Activated CD4-positive, CD25-positive, alpha-beta regulatory T cell treated with anti-CD3 and anti-CD28 coated beads, Interleukin-2, amount 50 U/mL, for 72 hours (primary cell): ENCODE data around the gene PNPLA7.
"Not testable (repeated sequence)": the region's sequence is repeated elsewhere in the genome, so short reads cannot be mapped to it uniquely, and the experiment has no call there.

ENCODE experiments used
- DNase-seq: peaks from one replicate; pipeline ENCODE4 v3.0.0; 2021

The PNPLA7 gene

GRCh38 chr9:137511758-137512463 is 38.3 kb downstream of the PNPLA7 start:
- no peak for DNase-seq

DNA sequence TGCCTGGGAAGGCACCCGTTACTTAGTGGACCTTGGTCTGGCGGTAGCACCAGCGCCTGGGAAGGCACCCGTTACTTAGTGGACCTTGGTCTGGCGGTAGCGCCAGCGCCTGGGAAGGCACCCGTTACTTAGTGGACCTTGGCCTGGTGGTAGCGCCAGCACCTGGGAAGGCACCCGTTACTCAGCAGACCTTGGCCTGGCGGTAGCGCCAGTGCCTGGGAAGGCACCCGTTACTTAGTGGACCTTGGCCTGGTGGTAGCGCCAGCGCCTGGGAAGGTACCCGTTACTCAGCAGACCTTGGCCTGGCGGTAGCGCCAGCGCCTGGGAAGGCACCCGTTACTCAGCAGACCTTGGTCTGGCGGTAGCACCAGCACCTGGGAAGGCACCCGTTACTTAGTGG is 39.1 kb downstream of the PNPLA7 start:
- DNase-seq = not testable (repeated sequence)

GRCh38 chr9:137509198-137509597 is 41.0 kb downstream of the PNPLA7 start:
- DNase-seq = no peak

- DNase-seq = no peak
Observed at GRCh38 chr9:137506702-137507171, 43.5 kb downstream of the PNPLA7 start.

DNA sequence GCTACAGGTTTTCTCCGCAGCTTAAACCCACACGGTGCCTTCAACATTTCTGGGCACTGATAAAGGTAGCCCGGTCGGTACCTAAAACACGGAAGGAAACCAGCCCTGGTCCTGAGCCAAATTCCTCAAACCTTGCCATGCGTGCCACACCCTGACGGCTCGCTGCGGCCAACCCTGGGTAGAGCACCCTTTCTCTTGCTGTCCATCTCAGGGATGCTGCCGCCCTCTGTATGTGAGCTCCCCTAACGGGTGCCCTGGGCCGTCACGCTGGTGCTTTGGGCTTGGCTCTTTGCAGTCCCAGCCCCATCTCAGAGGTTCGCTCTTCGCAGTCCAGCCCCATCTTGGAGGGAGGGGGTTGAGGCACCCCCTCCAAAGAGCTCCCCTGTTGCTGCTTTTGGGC is 43.9 kb downstream of the PNPLA7 start:
- no peak for DNase-seq

DNA sequence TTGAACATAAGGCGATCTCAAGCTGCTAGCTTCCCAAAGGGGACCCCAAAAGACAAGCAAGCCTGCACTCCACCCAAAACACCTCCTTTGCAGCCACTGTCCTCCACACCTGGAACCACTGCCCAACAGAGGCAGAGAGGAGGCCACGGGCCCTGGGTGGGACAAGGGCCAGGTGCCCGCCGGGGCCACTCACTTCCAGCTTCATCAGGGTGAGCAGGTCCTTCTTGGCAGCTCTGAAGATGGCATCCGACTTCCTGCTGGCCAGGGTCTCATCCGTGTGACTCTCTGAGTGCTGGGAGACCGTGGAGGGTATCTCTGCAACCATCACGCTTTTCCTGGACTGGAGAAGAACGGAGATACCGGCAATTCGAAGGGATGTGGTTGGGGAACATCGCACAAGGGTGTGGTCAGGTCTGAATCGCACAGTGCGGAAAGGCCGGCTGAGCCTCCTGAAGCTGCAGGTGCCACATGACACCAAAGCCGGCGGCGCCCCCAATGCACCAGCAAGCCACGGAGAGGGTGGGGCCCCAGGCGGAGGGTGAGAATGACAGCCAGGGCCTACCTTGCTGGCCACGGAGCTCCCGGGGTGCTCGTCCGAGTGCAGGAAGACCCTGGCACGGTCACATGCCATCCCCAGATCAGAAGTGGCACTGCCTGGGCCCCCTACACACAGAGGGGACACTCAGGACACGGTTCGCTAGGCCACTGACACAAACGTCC is 44.6 kb downstream of the PNPLA7 start:
- DNase-seq = no peak

GRCh38 chr9:137504432-137504777 is 45.8 kb downstream of the PNPLA7 start:
- DNase-seq = no peak

DNA sequence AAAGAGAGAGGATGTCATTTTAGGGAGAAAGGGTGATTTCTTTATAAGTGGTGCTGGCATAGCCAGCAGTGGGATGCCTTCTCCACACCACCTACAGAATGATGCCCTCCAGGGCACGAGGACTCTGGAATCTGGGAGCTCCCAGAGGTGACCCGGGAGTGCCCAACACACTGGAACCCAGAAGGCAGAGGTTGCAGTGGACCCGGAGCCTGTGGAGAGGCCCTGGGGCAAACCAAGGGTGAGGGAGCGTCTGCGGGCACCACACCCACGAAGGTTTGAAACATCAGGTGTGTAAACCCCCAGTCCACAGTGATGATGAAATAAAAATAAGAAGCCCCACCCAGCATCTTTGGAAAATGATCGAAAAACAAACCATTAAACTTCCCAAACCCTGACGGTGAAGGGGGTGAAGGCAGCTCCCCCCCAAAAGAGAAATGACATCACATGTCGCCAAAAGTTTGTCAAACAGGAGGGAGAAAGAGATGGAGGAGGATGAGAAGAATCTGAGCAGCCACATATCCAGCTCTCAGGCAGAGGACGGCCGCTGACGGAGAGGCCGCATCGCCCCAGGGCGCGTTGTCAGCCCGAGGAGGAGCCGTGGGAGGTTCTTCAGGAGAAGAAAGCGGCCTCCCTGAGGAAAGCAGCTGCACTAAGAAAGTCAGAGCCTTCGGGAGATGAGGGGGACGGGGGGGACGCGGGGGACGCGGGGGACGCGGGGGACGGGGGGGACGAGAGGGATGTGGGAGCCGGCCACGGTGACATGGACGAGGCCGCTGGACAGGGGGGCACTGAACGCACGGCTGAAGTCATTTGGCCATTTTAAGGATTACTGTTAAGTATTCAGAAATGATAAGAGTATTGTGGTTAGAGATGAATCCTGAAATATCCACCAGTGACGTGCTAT is 47.9 kb downstream of the PNPLA7 start:
- no peak for DNase-seq

- no peak for DNase-seq
Observed at GRCh38 chr9:137501457-137501856, 48.7 kb downstream of the PNPLA7 start.

GRCh38 chr9:137500666-137501397 is 49.4 kb downstream of the PNPLA7 start:
- DNase-seq = no peak

- no peak for DNase-seq
Observed at GRCh38 chr9:137499858-137500661, 50.1 kb downstream of the PNPLA7 start.

- DNase-seq = no peak
Observed at GRCh38 chr9:137499416-137499815, 50.8 kb downstream of the PNPLA7 start.

DNA sequence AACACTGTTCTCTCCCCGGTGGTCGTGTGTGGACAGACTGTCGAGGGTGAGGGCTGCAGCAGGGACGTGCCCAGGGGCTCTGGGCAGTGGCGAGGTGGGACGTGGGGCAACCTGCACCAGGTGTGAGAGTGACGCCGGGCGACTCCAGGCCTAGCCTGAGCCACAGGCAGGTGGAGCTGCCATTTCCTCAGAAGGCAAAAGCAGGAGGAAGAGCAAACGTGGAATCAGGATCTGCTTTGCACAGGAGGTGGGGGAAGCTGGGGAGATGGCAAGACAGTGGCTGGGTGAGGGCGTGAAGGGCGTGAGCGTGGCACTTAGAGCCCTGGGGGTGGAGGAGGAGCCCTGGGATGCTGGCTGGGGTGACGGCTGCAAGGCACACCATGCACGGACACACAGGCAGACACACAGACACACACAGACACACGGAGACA is 51.5 kb downstream of the PNPLA7 start:
- DNase-seq = no peak

- no peak for DNase-seq
Observed at GRCh38 chr9:137497921-137498719, 52.1 kb downstream of the PNPLA7 start.

- no peak for DNase-seq
Observed at GRCh38 chr9:137496601-137497375, 53.4 kb downstream of the PNPLA7 start.

DNA sequence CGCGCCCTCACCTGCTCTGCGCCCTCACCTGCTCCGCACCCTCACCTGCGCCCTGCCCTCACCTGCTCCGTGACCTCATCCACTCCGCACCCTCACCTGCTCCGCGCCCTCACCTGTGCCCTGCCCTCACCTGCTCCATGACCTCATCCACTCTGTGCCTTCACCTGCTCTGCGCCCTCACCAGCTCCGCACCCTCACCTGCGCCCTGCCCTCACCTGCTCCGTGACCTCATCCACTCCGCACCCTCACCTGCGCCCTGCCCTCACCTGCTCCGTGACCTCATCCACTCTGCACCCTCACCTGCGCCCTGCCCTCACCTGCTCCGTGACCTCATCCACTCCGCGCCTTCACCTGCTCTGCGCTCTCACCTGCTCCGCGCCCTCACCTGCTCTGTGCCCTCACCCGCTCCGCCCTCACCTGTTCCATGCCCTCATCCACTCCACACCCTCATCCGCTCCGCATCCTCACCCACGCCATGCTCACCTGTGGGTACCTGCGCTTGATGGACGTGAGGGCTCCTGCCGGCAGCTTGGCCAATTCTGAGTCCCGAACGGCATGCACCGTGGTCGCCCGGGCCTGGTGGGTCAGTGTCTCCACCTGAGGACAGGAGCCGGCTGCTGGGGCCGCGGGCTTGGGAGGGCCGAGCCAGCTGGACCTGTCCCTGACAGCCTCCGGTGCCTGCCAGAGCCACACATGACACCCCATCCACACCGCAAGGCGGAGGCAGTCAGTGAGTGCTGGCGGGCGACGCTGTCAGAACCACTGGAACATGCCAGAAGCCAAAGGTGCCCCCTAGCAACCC is 55.5 kb downstream of the PNPLA7 start:
- DNase-seq = no peak

DNA sequence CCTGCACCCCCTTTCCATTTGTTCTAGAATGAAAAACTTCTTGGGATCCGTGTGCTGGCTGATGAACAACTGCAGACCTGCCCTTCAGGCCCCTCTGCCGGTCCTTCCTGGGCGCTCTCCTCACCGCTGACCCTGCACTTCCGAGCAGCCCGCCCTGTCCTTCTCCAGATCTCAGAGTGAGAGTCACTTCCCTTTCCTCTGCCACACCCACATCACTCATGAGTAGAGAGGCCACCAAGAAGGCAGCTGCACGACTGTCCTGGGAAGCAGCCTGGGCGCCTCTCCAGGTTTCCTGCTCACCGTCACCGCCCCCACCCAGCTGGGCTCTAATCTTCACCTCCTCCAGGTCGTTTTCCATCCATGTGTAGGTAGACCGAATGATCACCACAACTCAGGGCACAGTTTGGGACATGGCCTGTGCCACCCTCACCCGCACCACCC is 56.1 kb downstream of the PNPLA7 start:
- DNase-seq = no peak

DNA sequence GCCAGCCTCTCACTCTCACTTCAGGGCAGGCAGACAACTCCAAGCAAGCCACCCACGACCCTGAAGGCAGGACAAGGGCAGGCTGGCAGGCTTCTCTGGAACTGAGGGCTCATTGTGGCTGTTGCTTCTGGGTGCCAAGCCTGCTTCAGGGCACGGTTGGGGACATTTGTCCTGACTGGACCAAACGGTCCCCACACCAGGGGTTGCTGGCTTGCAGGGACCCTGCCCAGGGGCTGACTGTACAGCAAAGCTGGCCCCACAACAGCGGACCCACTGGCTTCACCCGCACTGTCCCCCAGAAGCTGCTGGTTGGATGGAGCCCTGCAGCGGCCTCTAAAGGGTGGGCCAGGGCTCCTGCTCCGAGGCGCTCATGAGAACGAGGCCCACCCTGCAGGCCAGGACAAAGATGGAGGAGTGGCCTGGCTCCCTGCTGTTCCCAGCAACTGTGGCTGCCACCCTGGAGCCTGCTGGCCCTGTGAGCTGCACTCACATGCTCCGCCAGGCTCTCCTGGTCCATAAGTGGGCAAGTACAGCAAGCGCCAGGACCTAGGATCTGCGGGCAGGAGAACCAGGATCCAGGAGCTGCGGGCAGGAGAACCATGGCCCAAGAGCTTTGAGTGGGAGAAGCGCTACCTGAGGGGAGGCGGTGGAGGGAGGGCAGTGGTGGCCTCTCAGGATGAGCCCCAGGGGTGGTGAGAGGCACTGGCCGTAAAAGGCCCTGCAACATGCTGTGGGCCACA is 56.7 kb downstream of the PNPLA7 start:
- DNase-seq = no peak
